K562 (cell line): ENCODE data around the gene C18orf32.

Experiments
- BCL6 ChIP-seq: fragments of 250-450 bp; sonication (Bioruptor Pico); IDR thresholded peaks from 2 replicates; pipeline ENCODE4 v1.4.0; 2020
- KDM1A ChIP-seq, 2 experiments: fragments of 450-650 bp; IDR thresholded peaks; 2 replicates each; pipeline ENCODE4 v1.6.1; 2016; ENCODE audit warnings: mild to moderate bottlenecking in 2 of 2
- NFRKB ChIP-seq: fragments of 450-650 bp; IDR thresholded peaks from 2 replicates; pipeline ENCODE4 v1.6.1; 2016; ENCODE audit warnings: low read depth
- POLR2A ChIP-seq: fragments of 450-650 bp; conservative IDR thresholded peaks from 2 replicates; pipeline ENCODE4 v1.6.1; 2016
- TBP ChIP-seq: optimal IDR thresholded peaks from 2 replicates; pipeline ENCODE3; 2011; ENCODE audit warnings: low read depth, low read length, improper control_type of control experiment
- TCF7 ChIP-seq: sonication (generic); IDR thresholded peaks from 2 replicates; pipeline ENCODE4 v1.6.1; 2016; ENCODE audit warnings: antibody characterized with exemption, borderline replicate concordance
- ZNF24 ChIP-seq: fragments of 450-650 bp; IDR thresholded peaks from 2 replicates; pipeline ENCODE4 v1.6.1; 2016
- TF ChIP-seq, protein P1 (sequence below): fragments of 250-450 bp; sonication (Bioruptor Pico); IDR thresholded peaks from 2 replicates; pipeline ENCODE4 v1.5.0; 2021
- TF ChIP-seq, protein P2 (sequence below), 2 experiments: fragments of 450-650 bp; formaldehyde crosslinking in 1 of 2; IDR thresholded peaks; 2 replicates each; pipeline versions ENCODE4 v1.4.0 to v1.6.1; 2014 to 2020; ENCODE audit warnings: mild to moderate bottlenecking in 2 of 2, borderline replicate concordance in 1 of 2, low read depth in 1 of 2

DNA sequence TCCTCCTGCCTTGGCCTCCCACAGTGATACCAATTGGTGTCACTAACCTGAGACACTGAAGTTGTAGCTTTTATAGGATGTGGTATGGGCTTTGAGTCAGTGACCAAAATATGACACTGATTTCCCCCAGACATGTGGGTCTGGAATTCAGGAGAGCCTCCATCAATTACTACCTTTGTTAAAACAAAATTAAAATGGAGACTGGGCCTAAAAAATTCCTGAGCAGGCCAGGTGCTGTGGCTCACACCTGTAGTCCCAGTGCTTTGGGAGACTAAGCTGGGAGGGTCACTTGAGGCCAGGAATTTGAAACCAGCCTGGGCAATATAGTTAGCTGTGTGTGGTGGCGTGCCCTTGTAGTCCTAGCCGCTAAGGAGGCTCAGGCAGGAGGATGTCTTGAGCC, 37.9 kb upstream of the C18orf32 start:
- TF ChIP-seq, protein P1, sequence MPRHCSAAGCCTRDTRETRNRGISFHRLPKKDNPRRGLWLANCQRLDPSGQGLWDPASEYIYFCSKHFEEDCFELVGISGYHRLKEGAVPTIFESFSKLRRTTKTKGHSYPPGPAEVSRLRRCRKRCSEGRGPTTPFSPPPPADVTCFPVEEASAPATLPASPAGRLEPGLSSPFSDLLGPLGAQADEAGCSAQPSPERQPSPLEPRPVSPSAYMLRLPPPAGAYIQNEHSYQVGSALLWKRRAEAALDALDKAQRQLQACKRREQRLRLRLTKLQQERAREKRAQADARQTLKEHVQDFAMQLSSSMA: no peak
- TF ChIP-seq KDM1A (IDR thresholded peaks at IDR 0.05) (no peak), NFRKB (no peak), TBP (no peak), BCL6 (CRISPR knock-in tag) (no peak), ZNF24 (no peak), TCF7 (no peak), POLR2A (no peak)
- TF ChIP-seq, protein P2, sequence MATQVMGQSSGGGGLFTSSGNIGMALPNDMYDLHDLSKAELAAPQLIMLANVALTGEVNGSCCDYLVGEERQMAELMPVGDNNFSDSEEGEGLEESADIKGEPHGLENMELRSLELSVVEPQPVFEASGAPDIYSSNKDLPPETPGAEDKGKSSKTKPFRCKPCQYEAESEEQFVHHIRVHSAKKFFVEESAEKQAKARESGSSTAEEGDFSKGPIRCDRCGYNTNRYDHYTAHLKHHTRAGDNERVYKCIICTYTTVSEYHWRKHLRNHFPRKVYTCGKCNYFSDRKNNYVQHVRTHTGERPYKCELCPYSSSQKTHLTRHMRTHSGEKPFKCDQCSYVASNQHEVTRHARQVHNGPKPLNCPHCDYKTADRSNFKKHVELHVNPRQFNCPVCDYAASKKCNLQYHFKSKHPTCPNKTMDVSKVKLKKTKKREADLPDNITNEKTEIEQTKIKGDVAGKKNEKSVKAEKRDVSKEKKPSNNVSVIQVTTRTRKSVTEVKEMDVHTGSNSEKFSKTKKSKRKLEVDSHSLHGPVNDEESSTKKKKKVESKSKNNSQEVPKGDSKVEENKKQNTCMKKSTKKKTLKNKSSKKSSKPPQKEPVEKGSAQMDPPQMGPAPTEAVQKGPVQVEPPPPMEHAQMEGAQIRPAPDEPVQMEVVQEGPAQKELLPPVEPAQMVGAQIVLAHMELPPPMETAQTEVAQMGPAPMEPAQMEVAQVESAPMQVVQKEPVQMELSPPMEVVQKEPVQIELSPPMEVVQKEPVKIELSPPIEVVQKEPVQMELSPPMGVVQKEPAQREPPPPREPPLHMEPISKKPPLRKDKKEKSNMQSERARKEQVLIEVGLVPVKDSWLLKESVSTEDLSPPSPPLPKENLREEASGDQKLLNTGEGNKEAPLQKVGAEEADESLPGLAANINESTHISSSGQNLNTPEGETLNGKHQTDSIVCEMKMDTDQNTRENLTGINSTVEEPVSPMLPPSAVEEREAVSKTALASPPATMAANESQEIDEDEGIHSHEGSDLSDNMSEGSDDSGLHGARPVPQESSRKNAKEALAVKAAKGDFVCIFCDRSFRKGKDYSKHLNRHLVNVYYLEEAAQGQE (IDR thresholded peaks at IDR 0.05; ENCODE audit: borderline replicate concordance): no peak
- TF ChIP-seq, protein P2 (CRISPR knock-in tag; IDR thresholded peaks at IDR 0.05; ENCODE audit: low read depth): no peak
